GM21360 (cell line): ENCODE results near the gene FOXO6.
"Not testable (repeated sequence)": the region's sequence is repeated elsewhere in the genome, so short reads cannot be mapped to it uniquely, and the experiment has no call there.

Experiments used
- ATAC-seq: cut with Tn5 transposase; IDR thresholded peaks from one replicate; pipeline ENCODE4 v1.9.1; 2021; ENCODE audit warnings: mild to moderate bottlenecking, moderate library complexity; ENCODE audit not compliant: unreplicated experiment

Gene FOXO6

DNA sequence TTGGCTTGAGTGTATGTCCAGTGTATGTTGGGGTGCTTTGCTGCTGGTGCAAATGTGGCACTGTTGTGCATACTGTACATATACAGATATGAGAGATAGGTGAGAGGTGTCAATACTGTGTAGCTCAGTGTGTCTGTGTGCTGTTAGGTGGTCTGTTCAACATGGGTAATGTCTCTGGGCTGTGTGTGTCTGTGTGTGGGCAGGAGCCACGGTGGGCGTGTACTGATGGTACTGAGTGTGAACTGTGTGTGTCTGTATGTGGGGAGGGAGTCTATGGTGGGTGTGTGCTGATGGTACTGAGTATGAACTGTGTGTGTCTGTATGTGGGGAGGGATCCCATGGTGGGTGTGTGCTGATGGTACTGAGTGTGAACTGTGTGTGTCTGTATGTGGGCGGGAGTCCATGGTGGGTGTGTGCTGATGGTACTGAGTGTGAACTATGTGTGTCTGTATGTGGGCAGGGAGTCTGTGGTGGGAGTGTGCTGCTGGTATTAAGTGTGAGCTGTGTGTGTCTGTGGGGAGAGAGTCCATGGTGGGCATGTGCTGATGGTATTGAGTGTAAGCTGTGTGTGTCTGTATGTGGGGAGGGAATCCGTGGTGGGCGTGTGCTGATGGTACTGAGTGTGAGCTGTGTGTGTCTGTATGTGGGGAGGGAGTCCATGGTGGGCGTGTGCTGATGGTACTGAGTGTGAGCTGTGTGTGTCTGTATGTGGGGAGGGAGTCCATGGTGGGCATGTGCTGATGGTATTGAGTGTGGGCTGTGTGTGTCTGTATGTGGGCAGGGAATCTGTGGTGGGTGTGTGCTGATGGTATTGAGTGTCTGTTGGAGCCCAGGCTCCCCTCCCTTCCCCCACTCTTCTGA lies 32.2 kb upstream of the FOXO6 start:
- no peak for ATAC-seq

DNA sequence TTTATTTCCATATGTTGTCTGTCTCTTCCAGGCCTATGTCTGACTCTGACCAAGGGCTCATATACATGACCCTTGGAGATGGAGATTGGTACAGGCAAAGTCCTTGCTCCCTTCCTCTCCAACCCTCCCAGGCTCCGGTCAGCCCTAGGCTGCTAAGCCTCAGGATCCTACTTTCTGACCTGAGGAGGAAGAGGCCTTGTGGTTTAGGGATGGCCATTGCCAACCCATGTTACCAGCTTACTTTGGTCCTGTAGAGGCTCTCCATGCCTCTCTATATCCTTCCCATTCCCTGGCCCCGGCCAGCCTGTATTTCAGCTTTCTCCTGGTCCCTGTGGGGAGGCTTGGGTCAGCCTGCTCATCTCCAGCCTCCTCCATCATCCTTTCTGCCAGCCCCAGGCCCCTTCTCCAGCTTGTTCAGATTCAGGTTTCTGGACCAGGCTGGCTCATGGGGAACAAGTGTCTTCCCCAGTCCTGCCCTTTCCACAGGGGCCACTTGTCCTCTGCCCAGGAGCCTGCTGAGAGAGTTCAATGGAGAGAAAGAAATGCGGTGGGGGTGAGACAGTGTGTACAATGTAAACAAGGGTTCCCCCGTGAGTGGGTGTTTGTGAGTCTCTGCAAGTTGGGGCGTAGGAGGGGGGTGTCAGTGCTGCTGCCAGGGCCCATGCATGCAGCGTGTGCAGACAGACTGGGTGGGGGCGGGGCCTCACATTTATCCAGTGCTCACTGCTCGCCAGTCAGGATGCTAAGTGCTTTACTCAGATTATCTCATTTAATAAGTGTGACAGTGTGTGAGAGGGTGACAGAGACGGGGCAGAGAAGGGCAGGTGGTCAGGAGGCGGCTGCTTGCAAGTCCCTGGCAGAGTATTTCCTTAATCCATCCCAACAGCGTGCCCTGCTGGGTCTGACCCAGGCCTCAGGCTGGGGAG lies 31.3 kb upstream of the FOXO6 start:
- no peak for ATAC-seq

DNA sequence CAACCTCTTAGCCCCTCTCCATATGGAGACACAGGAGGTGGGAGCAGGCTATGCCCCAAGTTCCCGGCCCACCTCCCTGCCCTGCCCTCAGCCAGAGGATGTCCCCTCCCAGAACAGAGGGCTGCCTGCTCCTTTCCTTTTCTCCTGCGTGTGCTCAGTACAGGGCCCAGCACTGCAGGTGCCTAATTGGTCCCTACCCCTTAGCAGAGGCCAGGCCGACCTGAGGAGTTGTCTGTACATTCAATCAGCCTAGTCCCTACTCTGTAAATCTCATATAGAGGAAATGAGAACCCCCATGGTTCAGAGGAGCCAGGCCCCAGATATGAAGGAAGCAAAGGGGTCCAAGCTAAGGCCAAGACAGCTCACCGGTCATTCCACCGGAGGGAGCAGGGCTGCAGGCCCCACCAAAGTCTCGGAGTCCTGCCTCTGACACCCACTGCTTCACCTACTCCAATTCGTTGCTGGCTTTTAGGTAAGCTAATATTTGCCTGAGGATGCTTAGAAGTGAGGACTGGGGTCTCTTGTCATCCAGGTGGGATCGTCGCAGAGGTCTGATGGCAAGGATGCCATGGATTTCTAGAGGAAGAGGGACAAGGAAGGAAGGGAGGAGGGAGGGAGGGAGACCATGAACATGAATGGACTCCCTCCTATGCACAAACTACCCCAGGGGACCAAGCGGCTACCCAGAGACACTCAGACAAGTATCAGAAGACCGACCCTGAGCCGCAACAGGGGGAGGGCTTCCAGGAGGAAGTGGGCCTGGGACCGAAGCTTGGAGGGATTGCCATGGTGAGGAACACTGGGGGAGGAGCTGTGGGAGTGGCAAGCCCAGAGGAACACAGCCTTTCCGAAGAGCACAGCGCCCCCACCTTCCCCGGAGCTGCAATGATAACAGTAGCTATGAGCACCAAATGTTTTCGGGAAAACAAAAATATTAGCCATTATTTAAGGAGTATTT lies 30.4 kb upstream of the FOXO6 start:
- no peak for ATAC-seq

DNA sequence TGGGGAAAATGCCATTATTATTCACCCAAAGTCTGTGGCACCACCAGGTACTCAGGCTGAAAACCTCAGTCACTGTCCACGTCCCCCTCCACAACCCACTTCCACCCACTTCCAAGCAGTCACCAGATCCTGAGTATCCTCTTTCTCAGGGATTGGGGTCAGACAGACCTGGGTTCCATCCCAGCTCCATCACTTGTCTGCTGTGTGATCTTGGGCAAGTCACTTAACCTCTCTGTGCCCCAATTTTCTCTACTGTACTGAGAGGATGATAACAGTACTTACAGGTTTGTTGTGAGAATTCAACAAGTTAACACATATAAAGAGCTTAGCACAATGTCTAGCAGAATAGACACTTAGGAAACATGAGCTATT lies 29.7 kb upstream of the FOXO6 start:
- ATAC-seq = no peak

DNA sequence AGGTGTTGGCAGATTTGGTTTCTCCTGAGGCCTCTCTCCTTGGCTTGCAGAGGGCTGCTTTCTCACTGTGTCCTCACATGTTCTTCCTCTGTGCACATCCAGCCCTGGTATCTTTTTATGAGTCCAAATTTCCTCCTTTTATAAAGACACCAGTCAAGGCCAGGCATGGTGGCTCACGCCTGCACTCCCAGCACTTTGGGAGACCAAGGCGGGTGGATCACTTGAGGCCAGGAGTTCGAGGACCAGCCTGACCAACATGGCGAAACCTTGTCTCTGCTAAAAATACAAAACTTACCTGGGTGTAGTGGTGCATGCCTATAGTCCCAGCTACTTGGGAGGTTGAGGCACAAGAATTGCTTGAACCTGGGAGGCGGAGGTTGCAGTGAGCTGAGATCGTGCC lies 29.1 kb upstream of the FOXO6 start:
- not testable (repeated sequence) for ATAC-seq

DNA sequence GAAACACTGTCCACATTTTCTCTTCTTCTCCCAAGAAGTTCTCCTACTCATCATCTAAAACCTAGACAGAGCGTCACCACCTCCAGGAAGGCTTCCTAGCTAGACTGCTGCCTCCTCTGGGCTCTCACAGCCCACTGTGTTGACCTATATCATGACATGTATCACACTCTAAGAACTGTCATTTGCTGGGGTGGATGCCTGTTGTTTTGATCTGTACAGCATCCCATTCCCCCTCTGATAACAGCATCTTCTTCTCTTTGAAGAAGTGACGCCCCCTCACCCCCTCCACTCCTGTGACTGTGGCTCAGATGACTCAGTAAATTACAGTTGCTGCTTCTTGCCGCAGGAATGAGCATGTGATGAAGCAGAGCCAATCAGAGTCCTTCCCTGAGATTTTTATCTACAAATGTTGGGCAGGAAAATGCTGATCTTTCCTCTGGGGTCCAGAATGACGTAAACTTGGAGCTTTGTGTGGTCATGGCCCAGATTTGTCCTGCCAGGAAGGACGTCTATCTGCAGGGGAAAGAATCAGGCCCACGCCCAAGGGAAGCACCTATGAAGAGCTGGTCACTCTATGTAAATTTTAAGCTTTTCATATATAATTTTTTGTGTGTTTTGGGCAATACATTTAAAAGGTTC lies 28.0 kb upstream of the FOXO6 start:
- no peak for ATAC-seq

DNA sequence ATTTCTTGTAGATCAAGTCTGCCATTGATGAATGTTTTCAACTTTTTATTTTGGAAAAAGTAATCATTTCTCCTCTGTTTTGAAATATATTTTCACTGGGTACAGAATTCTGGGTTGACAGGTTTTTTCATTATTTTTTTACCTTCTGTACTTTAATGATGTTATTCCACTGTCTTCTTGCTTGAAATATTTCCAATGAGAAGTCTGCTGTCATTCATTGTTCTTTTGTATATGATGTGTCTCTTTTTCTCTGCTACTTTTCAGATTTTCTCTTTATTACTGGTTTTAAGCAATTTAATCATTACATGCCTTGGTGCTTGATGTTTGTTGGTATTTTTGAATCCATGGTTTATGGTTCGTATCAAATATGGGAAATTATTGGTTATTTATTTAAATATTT lies 22.4 kb upstream of the FOXO6 start:
- ATAC-seq = no peak

DNA sequence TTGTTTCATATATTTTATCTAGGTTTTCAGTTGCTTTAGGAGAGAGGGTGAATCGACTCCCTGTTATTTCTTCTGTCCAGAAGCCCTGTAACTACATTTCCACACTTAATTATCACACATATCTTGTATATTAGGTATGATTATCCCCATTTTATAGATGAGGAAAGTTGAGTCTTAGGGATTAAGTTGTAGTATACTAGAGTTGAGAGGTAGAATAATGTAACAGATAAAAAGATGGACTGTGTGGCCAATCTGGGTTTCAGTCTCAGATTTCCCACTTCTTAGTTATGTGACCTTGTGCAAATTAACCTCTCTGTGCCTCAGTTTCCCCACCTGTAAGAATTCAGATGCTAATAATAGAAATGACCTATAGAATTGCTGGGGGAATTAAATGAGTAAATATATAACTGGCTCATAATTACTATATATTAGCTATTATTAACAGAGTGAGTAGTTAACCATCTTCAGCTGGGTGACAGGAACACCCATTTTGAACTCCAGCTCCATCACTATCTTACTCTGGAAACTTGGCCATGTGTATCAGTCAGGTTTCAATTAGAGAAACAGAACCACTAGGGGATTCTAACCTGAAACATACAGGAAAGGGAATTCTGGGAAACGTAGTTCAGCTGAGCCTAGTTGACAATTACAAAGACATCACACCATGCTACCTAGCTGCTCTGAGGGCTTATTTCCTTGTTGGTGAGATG lies 20.4 kb upstream of the FOXO6 start:
- ATAC-seq = no peak

DNA sequence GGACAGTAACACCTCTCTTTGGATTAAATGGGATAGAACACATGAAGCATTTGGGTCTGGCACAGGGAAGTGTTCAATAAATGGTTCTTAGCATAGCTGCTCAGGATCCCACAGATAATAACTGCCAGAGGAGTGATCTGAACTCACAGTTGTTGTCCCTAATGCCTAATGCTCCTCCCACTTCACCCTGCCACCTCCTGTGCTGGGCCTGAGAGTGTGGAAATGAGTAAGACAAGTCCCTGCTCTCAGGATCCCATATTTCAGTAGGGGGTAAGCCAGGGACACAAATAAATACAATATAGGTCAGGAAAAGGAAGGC lies 19.9 kb upstream of the FOXO6 start:
- no peak for ATAC-seq

DNA sequence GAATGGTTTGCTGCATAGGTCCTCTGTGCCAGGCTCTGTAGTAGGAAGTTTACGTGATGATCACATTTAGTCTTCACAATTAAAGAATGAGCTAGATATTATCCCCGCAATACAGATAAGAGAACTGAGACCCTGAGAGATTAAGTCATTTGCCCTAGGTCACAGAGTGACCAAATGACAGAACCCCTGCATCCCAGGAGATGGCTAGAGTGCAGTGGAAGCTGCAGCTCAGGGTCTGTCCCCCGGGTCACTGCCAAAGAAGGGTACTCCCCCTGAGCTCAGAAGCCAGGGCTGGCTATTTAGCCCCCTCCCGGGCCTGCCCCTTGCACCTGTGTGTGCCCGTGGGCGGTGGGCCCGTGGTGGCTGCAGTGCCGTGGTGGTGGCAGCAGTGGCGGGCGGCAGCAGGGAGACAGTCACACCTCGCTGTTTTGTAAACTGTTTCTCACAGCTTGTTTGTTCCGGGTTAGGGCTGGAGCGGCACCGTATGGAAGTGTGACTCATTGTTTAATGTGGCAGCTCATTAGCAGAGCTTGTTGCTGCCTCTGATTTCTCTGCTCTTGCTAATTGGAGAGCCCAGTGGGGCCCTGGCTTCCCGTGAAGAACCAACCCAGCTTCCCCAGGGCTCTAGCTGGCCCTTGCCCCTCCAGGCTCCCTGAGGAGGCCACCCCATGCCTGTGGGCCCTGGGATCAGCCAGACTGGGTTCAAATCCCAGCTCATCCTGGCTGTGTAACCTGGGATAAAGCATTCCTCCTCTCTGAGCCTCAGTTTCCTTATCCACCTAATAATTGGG lies 19.3 kb upstream of the FOXO6 start:
- ATAC-seq = no peak

DNA sequence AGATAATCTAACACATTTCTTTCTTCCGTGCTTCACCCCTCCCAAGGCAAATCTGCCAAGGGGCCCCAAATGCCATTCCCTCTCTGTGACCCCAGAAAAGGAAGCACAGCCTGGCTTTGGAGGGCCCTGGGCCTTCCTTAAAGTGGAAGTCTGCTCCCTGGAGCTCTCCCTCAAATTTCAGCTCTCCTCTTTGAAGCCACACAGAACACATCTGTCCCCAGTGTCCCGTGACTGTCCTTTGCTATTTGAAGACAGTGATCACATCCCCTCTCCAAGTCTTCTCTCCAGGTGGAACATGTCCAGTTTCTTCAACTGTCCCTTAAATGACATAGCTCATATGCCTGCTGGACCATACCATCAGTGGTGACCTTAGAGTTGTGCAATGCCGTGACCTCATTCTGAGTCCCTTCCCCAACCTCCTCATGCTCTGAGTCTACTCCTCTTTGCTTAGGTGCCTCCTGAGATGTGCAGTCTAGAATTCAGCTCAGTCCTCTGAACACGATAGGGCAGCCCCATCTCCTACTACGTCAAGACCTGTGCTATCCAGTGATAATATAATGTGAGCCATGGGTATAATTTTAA lies 18.4 kb upstream of the FOXO6 start:
- ATAC-seq = no peak

DNA sequence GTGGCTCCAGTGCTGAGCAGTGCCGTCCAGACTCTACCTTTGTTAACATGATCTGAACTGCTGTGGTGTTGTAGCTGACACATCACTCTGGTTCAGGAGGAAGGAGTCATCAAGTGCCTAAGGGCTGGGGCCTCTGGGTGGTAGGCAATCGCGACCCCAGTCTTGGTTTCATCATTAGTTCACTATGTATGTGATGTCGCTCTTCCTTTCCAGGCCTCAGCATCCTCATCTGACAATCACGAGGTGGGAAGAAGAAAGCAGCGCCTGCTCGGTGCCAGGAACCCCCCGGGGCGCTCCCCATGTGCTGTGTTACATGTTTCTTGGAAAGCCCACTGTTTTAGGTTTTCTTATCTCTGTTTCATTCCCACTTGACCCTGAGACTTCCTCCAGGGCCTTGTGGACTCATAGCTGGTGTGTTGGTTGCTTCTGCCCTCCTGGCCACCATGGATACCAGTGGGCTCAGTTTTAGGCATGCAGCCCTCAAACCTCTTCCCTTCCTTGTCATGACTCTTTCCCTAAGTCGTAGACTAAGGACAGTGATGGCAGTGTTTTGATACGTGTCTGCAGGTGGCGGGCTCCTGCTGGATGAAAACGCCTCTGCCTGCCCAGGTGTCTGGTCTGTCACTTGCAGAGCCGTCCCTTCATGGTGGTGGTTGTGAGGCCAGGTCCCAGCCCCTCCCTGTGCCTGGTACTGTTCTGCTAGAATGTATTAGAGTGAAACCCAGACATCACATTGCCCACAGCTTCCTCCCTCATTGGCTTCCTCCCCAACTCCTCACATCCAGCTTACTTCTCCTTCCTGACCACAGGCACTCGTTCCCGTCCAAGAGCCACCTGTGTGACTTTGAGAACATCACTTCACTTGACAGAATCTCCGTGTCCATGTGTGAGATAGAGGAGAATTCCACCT lies 17.2 kb upstream of the FOXO6 start:
- ATAC-seq = no peak

DNA sequence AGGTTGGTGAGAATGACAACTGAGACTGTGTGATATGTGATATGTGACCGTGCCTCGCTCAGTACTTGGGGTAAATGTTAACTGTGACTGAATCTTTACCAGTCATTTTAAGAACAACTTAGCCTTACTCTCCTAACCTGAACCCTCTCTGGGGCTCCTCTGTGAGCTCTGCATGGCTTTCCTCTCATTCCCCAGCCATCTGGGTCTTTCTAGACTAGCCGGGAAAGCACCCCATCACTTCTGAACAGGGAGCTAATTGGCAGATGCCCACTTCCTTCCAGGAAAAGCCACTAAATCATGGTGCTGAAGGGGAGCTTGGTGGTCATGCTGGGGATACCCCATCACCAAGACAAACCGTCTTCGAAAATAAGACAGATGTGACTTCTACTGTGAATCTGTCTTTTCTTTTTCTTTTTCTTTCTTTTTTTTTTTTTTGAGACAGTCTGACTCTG lies 16.5 kb upstream of the FOXO6 start:
- no peak for ATAC-seq

DNA sequence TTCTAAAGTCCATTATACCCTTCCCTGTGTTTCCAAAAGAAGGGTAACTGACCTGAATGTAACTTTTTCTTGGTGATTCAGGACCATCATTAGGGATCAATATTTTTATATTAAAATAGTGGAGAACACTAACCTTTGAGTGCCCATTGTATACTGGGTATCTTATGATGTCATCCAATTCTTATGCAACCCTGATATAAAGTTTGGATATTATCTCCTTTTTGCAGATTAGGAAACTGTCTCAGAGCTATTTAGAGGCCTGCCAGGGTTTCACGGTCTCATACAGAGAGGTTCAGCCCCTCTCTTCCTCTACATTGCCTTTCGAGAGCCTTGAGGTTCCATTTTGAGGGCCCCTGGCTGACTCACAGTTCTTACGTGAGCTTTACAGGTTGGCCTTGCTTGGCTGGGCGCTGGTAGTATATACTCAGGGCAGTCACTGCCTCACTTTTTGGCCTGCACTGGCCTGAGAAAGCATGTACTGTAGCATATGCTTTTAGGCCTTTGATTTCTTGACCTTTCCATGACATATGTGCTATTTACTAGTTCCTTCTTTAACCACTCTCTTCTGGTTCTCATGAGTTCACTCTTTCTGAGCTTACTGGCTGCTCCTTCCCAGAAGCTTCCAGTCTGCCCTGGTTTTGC lies 15.7 kb upstream of the FOXO6 start:
- no peak for ATAC-seq

DNA sequence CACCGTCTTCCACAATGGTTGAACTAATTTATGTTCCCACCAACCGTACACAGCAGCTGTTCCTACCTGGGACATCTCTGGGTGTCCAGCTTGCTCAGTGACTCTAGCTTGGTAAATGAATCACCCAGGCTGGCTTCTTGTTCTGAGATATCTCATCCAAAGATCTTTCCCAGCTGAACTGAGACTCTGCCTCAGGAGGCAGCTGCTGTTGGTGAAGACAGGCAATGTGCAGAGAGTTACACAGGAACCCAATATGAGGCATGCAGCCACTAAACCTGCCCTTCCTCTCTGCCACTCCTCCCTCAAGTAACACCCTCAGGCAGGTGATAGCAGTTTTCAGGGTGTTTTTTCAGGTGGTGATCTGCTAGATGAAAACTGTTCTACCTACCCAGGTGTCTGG lies 14.0 kb upstream of the FOXO6 start:
- ATAC-seq = no peak

DNA sequence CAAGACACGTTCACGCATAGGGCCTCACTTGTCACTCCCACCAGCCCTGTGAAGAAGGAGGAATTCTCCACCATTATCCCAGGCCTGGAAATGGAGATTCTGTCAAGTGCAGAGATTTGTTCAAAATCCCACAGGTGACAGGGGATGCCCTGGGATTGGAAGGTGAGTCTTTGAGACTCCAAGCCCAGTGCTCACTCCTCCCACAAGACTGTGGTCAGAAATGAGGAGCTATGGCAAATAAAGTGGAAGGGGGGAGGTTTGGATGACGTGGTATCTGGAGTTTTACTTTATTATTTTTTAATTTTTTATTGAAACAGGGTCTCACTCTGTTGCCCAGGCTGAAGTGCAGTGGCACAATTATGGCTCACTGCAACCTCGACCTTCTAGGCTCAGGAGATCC lies 12.8 kb upstream of the FOXO6 start:
- ATAC-seq = no peak

DNA sequence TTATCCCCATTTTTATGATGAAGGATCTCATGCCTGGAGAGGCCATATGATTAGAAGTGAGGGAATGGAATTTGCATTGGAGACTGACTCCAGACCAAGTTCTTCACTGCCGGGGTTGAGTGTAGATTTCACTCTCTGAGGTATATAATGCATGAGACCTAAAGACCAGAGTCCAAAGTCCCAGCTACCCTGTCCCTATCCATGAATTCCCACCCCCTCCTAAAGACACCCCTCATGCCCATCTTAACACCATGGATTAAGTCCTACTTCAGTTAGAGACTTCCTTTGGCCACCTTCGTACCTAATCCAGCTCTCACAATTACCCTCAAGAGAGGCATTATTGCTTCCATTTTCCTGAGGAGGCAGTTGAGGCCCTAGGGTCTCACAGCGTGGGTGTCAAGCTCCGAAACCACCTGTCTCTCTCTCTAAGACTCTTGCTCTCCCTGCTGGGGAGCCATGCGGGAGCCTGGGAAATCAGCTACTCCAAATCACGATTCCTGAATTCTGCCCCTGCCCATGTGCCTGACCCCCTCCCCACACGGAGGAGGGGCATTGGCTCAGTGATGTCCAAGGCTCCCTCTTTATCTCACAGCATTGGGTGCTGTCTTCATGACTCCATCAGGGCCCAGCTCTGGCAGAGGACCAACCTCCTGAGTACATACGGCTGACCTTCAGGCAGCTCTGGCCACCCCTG lies 11.7 kb upstream of the FOXO6 start:
- no peak for ATAC-seq
